ENCODE measurements around the gene HLA-DMA.

- no peak for TF ChIP-seq CTCF (IDR thresholded peaks at IDR 0.05)
- no peak for TF ChIP-seq POLR2A (IDR thresholded peaks at IDR 0.05)
Observed at GRCh38 chr6:32950449-32950848, 2.4 kb downstream of the HLA-DMA start.
